GM21786 (cell line): ENCODE measurements around the gene AKAP13.

Source experiments
- ATAC-seq: cut with Tn5 transposase; IDR thresholded peaks from one replicate; pipeline ENCODE4 v1.9.1; 2021; ENCODE audit not compliant: unreplicated experiment

Gene AKAP13

GRCh38 chr15:85496551-85497171, 116.3 kb downstream of the AKAP13 start:
- ATAC-seq, result no peak

- ATAC-seq, result no peak
Observed at GRCh38 chr15:85497172-85497569, 116.8 kb downstream of the AKAP13 start.

- ATAC-seq, result no peak
Observed at GRCh38 chr15:85498471-85498870, 118.1 kb downstream of the AKAP13 start.

- ATAC-seq, result no peak
Observed at GRCh38 chr15:85499371-85499887, 119.0 kb downstream of the AKAP13 start.

GRCh38 chr15:85500060-85500708, 119.8 kb downstream of the AKAP13 start:
- no peak for ATAC-seq

GRCh38 chr15:85500729-85501128, 120.3 kb downstream of the AKAP13 start:
- ATAC-seq, result no peak

- ATAC-seq, result no peak
Observed at GRCh38 chr15:85501574-85501973, 121.2 kb downstream of the AKAP13 start.

- ATAC-seq, result no peak
Observed at GRCh38 chr15:85503151-85503799, 122.9 kb downstream of the AKAP13 start.

- no peak for ATAC-seq
Observed at GRCh38 chr15:85504749-85505676, 124.6 kb downstream of the AKAP13 start.

GRCh38 chr15:85507114-85507513, 126.7 kb downstream of the AKAP13 start:
- no peak for ATAC-seq

GRCh38 chr15:85509973-85510372, 129.6 kb downstream of the AKAP13 start:
- ATAC-seq, result no peak

- ATAC-seq, result no peak
Observed at GRCh38 chr15:85514413-85514812, 134.0 kb downstream of the AKAP13 start.

- ATAC-seq, result no peak
Observed at GRCh38 chr15:85515212-85515611, 134.8 kb downstream of the AKAP13 start.

- ATAC-seq, result no peak
Observed at GRCh38 chr15:85517086-85517485, 136.7 kb downstream of the AKAP13 start.

GRCh38 chr15:85518979-85519761, 138.8 kb downstream of the AKAP13 start:
- no peak for ATAC-seq

- ATAC-seq, result no peak
Observed at GRCh38 chr15:85520650-85521049, 140.2 kb downstream of the AKAP13 start.

- ATAC-seq, result no peak
Observed at GRCh38 chr15:85523530-85523929, 143.1 kb downstream of the AKAP13 start.

GRCh38 chr15:85525755-85526154, 145.4 kb downstream of the AKAP13 start:
- no peak for ATAC-seq

- no peak for ATAC-seq
Observed at GRCh38 chr15:85527895-85528294, 147.5 kb downstream of the AKAP13 start.

GRCh38 chr15:85530079-85530478, 149.7 kb downstream of the AKAP13 start:
- ATAC-seq, result no peak
